Central memory CD4-positive, alpha-beta T cell (primary cell): ENCODE measurements around the gene C1orf94.

Experiments
- DNase-seq: peaks from one replicate; pipeline ENCODE4 v3.0.0; 2022
- total RNA-seq, 3 experiments: gene quantifications; one replicate each; lab custom pipeline; 2026; lab: John Stamatoyannopoulos, UW

C1orf94 gene
- 0 reads per million in 3 experiments for total RNA-seq

GRCh38 chr1:34176830-34177603 is at the start of gene C1orf94:
TSS of gene C1orf94 (plus strand) at chr1:34176907. CDS start at chr1:34177790, 883 bp downstream.
- DNase-seq: no peak

GRCh38 chr1:34127006-34128000 is 49.4 kb upstream of the C1orf94 start:
- DNase-seq: no peak

GRCh38 chr1:34128186-34128889 is 48.4 kb upstream of the C1orf94 start:
- DNase-seq: no peak

GRCh38 chr1:34129630-34130029 is 47.1 kb upstream of the C1orf94 start:
- DNase-seq: no peak

- no peak for DNase-seq
Measured at GRCh38 chr1:34130306-34130705, 46.4 kb upstream of the C1orf94 start.

GRCh38 chr1:34131396-34132160 is 45.1 kb upstream of the C1orf94 start:
- no peak for DNase-seq

GRCh38 chr1:34132161-34132420 is 44.6 kb upstream of the C1orf94 start:
- no peak for DNase-seq

GRCh38 chr1:34137411-34137810 is 39.3 kb upstream of the C1orf94 start:
- DNase-seq: no peak

GRCh38 chr1:34140011-34140676 is 36.6 kb upstream of the C1orf94 start:
- no peak for DNase-seq

GRCh38 chr1:34143975-34144374 is 32.7 kb upstream of the C1orf94 start:
- no peak for DNase-seq

- DNase-seq: no peak
Measured at GRCh38 chr1:34144766-34145165, 31.9 kb upstream of the C1orf94 start.

- DNase-seq: no peak
Measured at GRCh38 chr1:34147301-34147700, 29.4 kb upstream of the C1orf94 start.

- DNase-seq: no peak
Measured at GRCh38 chr1:34149501-34149900, 27.2 kb upstream of the C1orf94 start.

GRCh38 chr1:34153246-34153645 is 23.5 kb upstream of the C1orf94 start:
- no peak for DNase-seq

- DNase-seq: no peak
Measured at GRCh38 chr1:34155860-34156259, 20.8 kb upstream of the C1orf94 start.

GRCh38 chr1:34156739-34157138 is 20.0 kb upstream of the C1orf94 start:
- DNase-seq: no peak

- no peak for DNase-seq
Measured at GRCh38 chr1:34162852-34163766, 13.6 kb upstream of the C1orf94 start.

GRCh38 chr1:34163792-34164731 is 12.6 kb upstream of the C1orf94 start:
- DNase-seq: no peak

- no peak for DNase-seq
Measured at GRCh38 chr1:34164771-34165391, 11.8 kb upstream of the C1orf94 start, which contains the start of gene CSMD2. TSS of gene CSMD2 (minus strand) at chr1:34165230. CDS start at chr1:34165097, 133 bp downstream.
